IPS-18a (cell line): Measurements from ENCODE around the gene ZFP36L1.

Experiments
- H3K27ac ChIP-seq: one replicate; pipeline ENCODE4 v1.5.1; 2013; ENCODE audit warnings: low read length
- H3K27me3 ChIP-seq: one replicate; pipeline ENCODE4 v1.6.1; 2013; ENCODE audit warnings: mild to moderate bottlenecking, low read length; ENCODE audit not compliant: control insufficient read depth, insufficient read depth
- H3K36me3 ChIP-seq: one replicate; pipeline ENCODE4 v1.6.1; 2013; ENCODE audit warnings: low read depth, low read length; ENCODE audit not compliant: control insufficient read depth
- H3K4me1 ChIP-seq: one replicate; pipeline ENCODE4 v1.6.1; 2013; ENCODE audit warnings: low read depth, low read length; ENCODE audit not compliant: control insufficient read depth
- H3K4me3 ChIP-seq: one replicate; pipeline ENCODE4 v1.5.1; 2013; ENCODE audit warnings: low read length
- H3K9ac ChIP-seq: one replicate; pipeline ENCODE4 v1.6.1; 2013; ENCODE audit warnings: mild to moderate bottlenecking, low read length, moderate library complexity
- H3K9me3 ChIP-seq: one replicate; pipeline ENCODE4 v1.6.1; 2013; ENCODE audit warnings: low read depth, low read length; ENCODE audit not compliant: control insufficient read depth

ZFP36L1 gene

GRCh38 chr14:68761391-68761790, 31.5 kb downstream of the ZFP36L1 start:
- Histone ChIP-seq H3K9ac (no peak overlapping the region), H3K27me3 (no peaks in the 10 kb centered on the region), H3K27ac (no peak overlapping the region), H3K36me3 (no peaks in the 10 kb centered on the region), H3K4me1 (peaks cover 12% of the 10 kb centered on the region), H3K4me3 (no peak overlapping the region), H3K9me3 (no peaks in the 10 kb centered on the region)

GRCh38 chr14:68760761-68761160, 32.1 kb downstream of the ZFP36L1 start:
- H3K4me3 ChIP-seq: no peak overlapping the region

GRCh38 chr14:68759937-68760336, 32.9 kb downstream of the ZFP36L1 start:
- Histone ChIP-seq H3K27me3 (no peaks in the 10 kb centered on the region), H3K36me3 (no peaks in the 10 kb centered on the region), H3K27ac (no peak overlapping the region), H3K9ac (no peak overlapping the region), H3K9me3 (no peaks in the 10 kb centered on the region), H3K4me1 (peaks cover 12% of the 10 kb centered on the region), H3K4me3 (no peak overlapping the region)

More at GRCh38 chr14:68760761-68761160, 32.1 kb downstream of the ZFP36L1 start:
- Histone ChIP-seq H3K27ac (no peak overlapping the region), H3K9me3 (no peaks in the 10 kb centered on the region), H3K4me1 (peaks cover 12% of the 10 kb centered on the region), H3K27me3 (no peaks in the 10 kb centered on the region), H3K36me3 (no peaks in the 10 kb centered on the region), H3K9ac (no peak overlapping the region)

- H3K27me3 ChIP-seq: no peaks in the 10 kb centered on the region
- no peaks in the 10 kb centered on the region for H3K36me3 ChIP-seq
- no peak overlapping the region for H3K4me3 ChIP-seq
- no peak overlapping the region for H3K9ac ChIP-seq
- peaks cover 12% of the 10 kb centered on the region for H3K4me1 ChIP-seq
- H3K9me3 ChIP-seq: no peaks in the 10 kb centered on the region
- no peak overlapping the region for H3K27ac ChIP-seq
These were observed 33.8 kb downstream of the ZFP36L1 start for GRCh38 chr14:68759017-68759560.

GRCh38 chr14:68758301-68758700, 34.6 kb downstream of the ZFP36L1 start:
- Histone ChIP-seq H3K36me3 (no peaks in the 10 kb centered on the region), H3K4me1 (peaks cover 9% of the 10 kb centered on the region), H3K9ac (no peak overlapping the region), H3K27ac (no peak overlapping the region), H3K27me3 (no peaks in the 10 kb centered on the region), H3K4me3 (no peak overlapping the region), H3K9me3 (no peaks in the 10 kb centered on the region)

GRCh38 chr14:68757618-68758081, 35.2 kb downstream of the ZFP36L1 start:
- Histone ChIP-seq H3K4me1 (peaks cover 4% of the 10 kb centered on the region), H3K36me3 (no peaks in the 10 kb centered on the region), H3K9ac (no peak overlapping the region), H3K27me3 (no peaks in the 10 kb centered on the region), H3K27ac (no peak overlapping the region), H3K4me3 (no peak overlapping the region), H3K9me3 (no peaks in the 10 kb centered on the region)

GRCh38 chr14:68756734-68757133, 36.1 kb downstream of the ZFP36L1 start:
- no peak overlapping the region for H3K4me3 ChIP-seq
- no peaks in the 10 kb centered on the region for H3K4me1 ChIP-seq
- H3K36me3 ChIP-seq: no peaks in the 10 kb centered on the region
- H3K27ac ChIP-seq: no peak overlapping the region
- no peaks in the 10 kb centered on the region for H3K9me3 ChIP-seq
- no peak overlapping the region for H3K9ac ChIP-seq
- no peaks in the 10 kb centered on the region for H3K27me3 ChIP-seq

- Histone ChIP-seq H3K4me1 (no peaks in the 10 kb centered on the region), H3K27me3 (no peaks in the 10 kb centered on the region), H3K36me3 (no peaks in the 10 kb centered on the region), H3K27ac (no peak overlapping the region), H3K4me3 (no peak overlapping the region), H3K9me3 (no peaks in the 10 kb centered on the region), H3K9ac (no peak overlapping the region)
These were observed 36.8 kb downstream of the ZFP36L1 start for GRCh38 chr14:68756000-68756481.

GRCh38 chr14:68755016-68755353, 37.9 kb downstream of the ZFP36L1 start:
- no peak overlapping the region for H3K27ac ChIP-seq
- H3K9me3 ChIP-seq: no peaks in the 10 kb centered on the region
- H3K9ac ChIP-seq: no peak overlapping the region
- H3K4me1 ChIP-seq: no peaks in the 10 kb centered on the region
- no peaks in the 10 kb centered on the region for H3K27me3 ChIP-seq
- H3K36me3 ChIP-seq: no peaks in the 10 kb centered on the region
- H3K4me3 ChIP-seq: no peak overlapping the region

- H3K9ac ChIP-seq: no peak overlapping the region
- H3K4me1 ChIP-seq: no peaks in the 10 kb centered on the region
- no peak overlapping the region for H3K27ac ChIP-seq
- no peak overlapping the region for H3K4me3 ChIP-seq
- no peaks in the 10 kb centered on the region for H3K27me3 ChIP-seq
- no peaks in the 10 kb centered on the region for H3K36me3 ChIP-seq
- no peaks in the 10 kb centered on the region for H3K9me3 ChIP-seq
These were observed 39.2 kb downstream of the ZFP36L1 start for GRCh38 chr14:68753690-68754089.

- Histone ChIP-seq H3K9me3 (no peaks in the 10 kb centered on the region), H3K4me3 (no peak overlapping the region), H3K27ac (no peak overlapping the region), H3K36me3 (no peaks in the 10 kb centered on the region), H3K9ac (no peak overlapping the region), H3K27me3 (no peaks in the 10 kb centered on the region), H3K4me1 (no peaks in the 10 kb centered on the region)
These were observed 40.4 kb downstream of the ZFP36L1 start for GRCh38 chr14:68752271-68753006.
